Choroid plexus epithelial cell (primary cell): Measurements from ENCODE around the gene TMEM72.

ENCODE experiments used
- DNase-seq: peaks from one replicate; pipeline ENCODE4 v3.0.0-alpha.2; 2010; ENCODE audit warnings: low read depth
- H3K4me3 ChIP-seq: 2 replicates; pipeline ENCODE4 v1.5.1; 2011; ENCODE audit warnings: low read depth, mild to moderate bottlenecking, control low read depth, low read length, moderate library complexity
- CTCF ChIP-seq: conservative IDR thresholded peaks from 2 replicates; pipeline ENCODE4 v1.5.1; 2011; ENCODE audit warnings: low read depth, mild to moderate bottlenecking, control low read depth, inconsistent platforms, low read length, moderate library complexity

TMEM72 gene

GRCh38 chr10:44963772-44964633 lies 52.9 kb downstream of the TMEM72 start:
- TF ChIP-seq CTCF, result no peak
- no peak for DNase-seq
- no peak overlapping the region for H3K4me3 ChIP-seq

GRCh38 chr10:44965104-44965503 lies 54.0 kb downstream of the TMEM72 start:
- TF ChIP-seq CTCF, result no peak
- no peak overlapping the region for H3K4me3 ChIP-seq
- DNase-seq, result no peak

GRCh38 chr10:44965651-44966097 lies 54.5 kb downstream of the TMEM72 start:
- H3K4me3 ChIP-seq, result no peak overlapping the region
- no peak for DNase-seq
- TF ChIP-seq CTCF, result no peak

GRCh38 chr10:44966129-44966815 lies 55.1 kb downstream of the TMEM72 start:
- DNase-seq, result peak; percentile 38
- no peak overlapping the region for H3K4me3 ChIP-seq
- no peak for TF ChIP-seq CTCF

- no peak overlapping the region for H3K4me3 ChIP-seq
- TF ChIP-seq CTCF, result no peak
- peak; percentile 40 for DNase-seq
These were observed 55.8 kb downstream of the TMEM72 start for GRCh38 chr10:44966816-44967509.

- no peak overlapping the region for H3K4me3 ChIP-seq
- TF ChIP-seq CTCF, result no peak
- no peak for DNase-seq
These were observed 56.5 kb downstream of the TMEM72 start for GRCh38 chr10:44967616-44968015.
